OCI-M2 (cell line): ENCODE data around the gene TTC21A.

Source experiments
- DNase-seq: peaks from one replicate; lab custom pipeline; 2025; ENCODE audit not compliant: unreplicated experiment; lab: John Stamatoyannopoulos, UW

The TTC21A gene

GRCh38 chr3:39136533-39137434 lies 29.3 kb downstream of the TTC21A start:
- DNase-seq: no peak

- no peak for DNase-seq
Observed at GRCh38 chr3:39137435-39137936, 30.0 kb downstream of the TTC21A start.

GRCh38 chr3:39137991-39138803 lies 30.7 kb downstream of the TTC21A start:
- DNase-seq: no peak

- no peak for DNase-seq
Observed at GRCh38 chr3:39138804-39139415, 31.4 kb downstream of the TTC21A start.

- no peak for DNase-seq
Observed at GRCh38 chr3:39139442-39139841, 32.0 kb downstream of the TTC21A start.

- DNase-seq: no peak
Observed at GRCh38 chr3:39140341-39140971, 33.0 kb downstream of the TTC21A start.

- DNase-seq: no peak
Observed at GRCh38 chr3:39141171-39141995, 33.9 kb downstream of the TTC21A start.

GRCh38 chr3:39142067-39142466 lies 34.6 kb downstream of the TTC21A start:
- DNase-seq: no peak

GRCh38 chr3:39143051-39143885 lies 35.8 kb downstream of the TTC21A start:
- DNase-seq: no peak

GRCh38 chr3:39144095-39144747 lies 36.7 kb downstream of the TTC21A start:
- no peak for DNase-seq

- DNase-seq: no peak
Observed at GRCh38 chr3:39144748-39145380, 37.4 kb downstream of the TTC21A start.

- DNase-seq: no peak
Observed at GRCh38 chr3:39146083-39146501, 38.6 kb downstream of the TTC21A start.

GRCh38 chr3:39146611-39147591 lies 39.4 kb downstream of the TTC21A start:
- no peak for DNase-seq

- DNase-seq: peak; percentile 72
Observed at GRCh38 chr3:39147711-39148434, 40.4 kb downstream of the TTC21A start.

- DNase-seq: peak; percentile 56
Observed at GRCh38 chr3:39148435-39149058, 41.1 kb downstream of the TTC21A start.

- no peak for DNase-seq
Observed at GRCh38 chr3:39149059-39149455, 41.6 kb downstream of the TTC21A start.
